GM12878 (cell line): ENCODE results near the gene DNAJC7. TPM values are rescaled to one million over a fixed set of nuclear protein-coding genes. Genes with fewer than 3 reads are reported as not detected.

Experiments
- ASH2L ChIP-seq: fragments of 300-600, 200-600 bp; sonication (generic); IDR thresholded peaks from 2 replicates; pipeline ENCODE4 v1.6.1; 2017; ENCODE audit warnings: low read depth, mild to moderate bottlenecking, borderline replicate concordance
- ATF7 ChIP-seq: fragments of 450-650 bp; IDR thresholded peaks from 2 replicates; pipeline ENCODE4 v1.6.1; 2016; ENCODE audit warnings: low read depth, mild to moderate bottlenecking
- CEBPZ ChIP-seq: fragments of 150-350 bp; IDR thresholded peaks from 2 replicates; pipeline ENCODE4 v1.6.1; 2016; ENCODE audit warnings: low read depth, low read length
- CHD2 ChIP-seq: IDR thresholded peaks from 2 replicates; pipeline ENCODE4 v1.6.1; 2011; ENCODE audit warnings: low read depth, low read length, improper control_type of control experiment, borderline replicate concordance
- CREB1 ChIP-seq: IDR thresholded peaks from 2 replicates; pipeline ENCODE4 v1.6.1; 2012; ENCODE audit warnings: low read depth, mild to moderate bottlenecking, inconsistent platforms
- FOS ChIP-seq: IDR thresholded peaks from 3 replicates; pipeline ENCODE4 v1.6.1; 2011; ENCODE audit warnings: borderline replicate concordance; ENCODE audit not compliant: insufficient read length; ENCODE audit errors: extremely low read depth
- FOXM1 ChIP-seq: IDR thresholded peaks from 2 replicates; pipeline ENCODE4 v1.6.1; 2012; ENCODE audit warnings: low read depth, mild to moderate bottlenecking, inconsistent platforms, low read length, moderate library complexity
- GABPA ChIP-seq: IDR thresholded peaks from 2 replicates; pipeline ENCODE4 v1.6.1; 2014; ENCODE audit warnings: antibody characterized with exemption, low read depth, mild to moderate bottlenecking, inconsistent platforms
- GATAD2B ChIP-seq: fragments of 450-650 bp; conservative IDR thresholded peaks from 2 replicates; pipeline ENCODE4 v1.6.1; 2017; ENCODE audit warnings: low read depth, mild to moderate bottlenecking, moderate library complexity
- IRF4 ChIP-seq: IDR thresholded peaks from 2 replicates; pipeline ENCODE4 v1.6.1; 2011; ENCODE audit warnings: low read depth, low read length
- MYB ChIP-seq: fragments of 150-350 bp; IDR thresholded peaks from 2 replicates; pipeline ENCODE4 v1.6.1; 2014; ENCODE audit warnings: mild to moderate bottlenecking, low read depth, low read length, borderline replicate concordance
- PAX8 ChIP-seq: fragments of 450-650 bp; IDR thresholded peaks from 2 replicates; pipeline ENCODE4 v1.6.1; 2017; ENCODE audit warnings: mild to moderate bottlenecking, moderate library complexity
- PML ChIP-seq: IDR thresholded peaks from 2 replicates; pipeline ENCODE4 v1.6.1; 2012; ENCODE audit warnings: low read length, inconsistent platforms
- RBBP5 ChIP-seq: fragments of 200-600 bp; sonication (generic); conservative IDR thresholded peaks from 2 replicates; pipeline ENCODE4 v1.6.1; 2016
- RELB ChIP-seq: fragments of 450-650 bp; IDR thresholded peaks from 2 replicates; pipeline ENCODE4 v1.6.1; 2017; ENCODE audit warnings: low read depth, mild to moderate bottlenecking, moderate library complexity
- RFX5 ChIP-seq: IDR thresholded peaks from 2 replicates; pipeline ENCODE4 v1.6.1; 2011; ENCODE audit warnings: low read depth, low read length, improper control_type of control experiment
- SIX5 ChIP-seq: IDR thresholded peaks from 2 replicates; pipeline ENCODE4 v1.6.1; 2011; ENCODE audit warnings: mild to moderate bottlenecking, low read depth, low read length, moderate library complexity; ENCODE audit not compliant: severe bottlenecking
- SREBF1 ChIP-seq: IDR thresholded peaks from 2 replicates; pipeline ENCODE4 v1.6.1; 2012; ENCODE audit warnings: mild to moderate bottlenecking, low read length
- TAF1 ChIP-seq: IDR thresholded peaks from 2 replicates; pipeline ENCODE4 v1.6.1; 2011; ENCODE audit warnings: mild to moderate bottlenecking, low read depth, low read length, borderline replicate concordance
- WRNIP1 ChIP-seq: IDR thresholded peaks from 2 replicates; pipeline ENCODE4 v1.6.1; 2011; ENCODE audit warnings: low read depth, low read length, improper control_type of control experiment, borderline replicate concordance
- ZNF217 ChIP-seq: fragments of 450-650 bp; IDR thresholded peaks from 2 replicates; pipeline ENCODE4 v1.6.1; 2017; ENCODE audit warnings: antibody characterized with exemption, mild to moderate bottlenecking
- ZNF687 ChIP-seq: fragments of 450-650 bp; IDR thresholded peaks from 2 replicates; pipeline ENCODE4 v1.6.1; 2017; ENCODE audit warnings: mild to moderate bottlenecking, moderate library complexity
- polyA plus RNA-seq, 11 experiments: library from polyadenylated mRNA; depleted of rRNA in 4 of 11; unstranded in 6 of 11; stranded (reverse) in 5 of 11; fragments of >200 nt; fragmentation: Nextera tagmentation in 4 of 11; fragmentation: Illumina TruSeq in 1 of 11; extraction: Ambion mirVana in 4 of 11; extraction: Trizol in 1 of 11; gene quantifications; 1 replicate in 1 of 11; 2 replicates in 10 of 11; pipeline versions ENCODE4 v1.2.1 to v1.2.3, GENCODE V29; 2011 to 2016; ENCODE audit warnings: inconsistent platforms in 2 of 11, missing spikeins in 2 of 11, low read depth in 1 of 11
- total RNA-seq, 4 experiments: library from RNA; depleted of rRNA in 3 of 4; stranded (reverse); fragments of >200 nt in 3 of 4; fragmentation: Illumina TruSeq in 1 of 4; extraction: Trizol in 1 of 4; gene quantifications; 2 replicates each; pipeline versions ENCODE4 v1.2.1 to v1.2.3, GENCODE V29; 2013 to 2021

Gene DNAJC7
- total and polyA plus RNA-seq, 10 of the 15 experiments (the other 5 are each of a cell fraction or from before 2014, with no cell fraction given) = 60.1 to 173 (median 94.9) TPM

DNA sequence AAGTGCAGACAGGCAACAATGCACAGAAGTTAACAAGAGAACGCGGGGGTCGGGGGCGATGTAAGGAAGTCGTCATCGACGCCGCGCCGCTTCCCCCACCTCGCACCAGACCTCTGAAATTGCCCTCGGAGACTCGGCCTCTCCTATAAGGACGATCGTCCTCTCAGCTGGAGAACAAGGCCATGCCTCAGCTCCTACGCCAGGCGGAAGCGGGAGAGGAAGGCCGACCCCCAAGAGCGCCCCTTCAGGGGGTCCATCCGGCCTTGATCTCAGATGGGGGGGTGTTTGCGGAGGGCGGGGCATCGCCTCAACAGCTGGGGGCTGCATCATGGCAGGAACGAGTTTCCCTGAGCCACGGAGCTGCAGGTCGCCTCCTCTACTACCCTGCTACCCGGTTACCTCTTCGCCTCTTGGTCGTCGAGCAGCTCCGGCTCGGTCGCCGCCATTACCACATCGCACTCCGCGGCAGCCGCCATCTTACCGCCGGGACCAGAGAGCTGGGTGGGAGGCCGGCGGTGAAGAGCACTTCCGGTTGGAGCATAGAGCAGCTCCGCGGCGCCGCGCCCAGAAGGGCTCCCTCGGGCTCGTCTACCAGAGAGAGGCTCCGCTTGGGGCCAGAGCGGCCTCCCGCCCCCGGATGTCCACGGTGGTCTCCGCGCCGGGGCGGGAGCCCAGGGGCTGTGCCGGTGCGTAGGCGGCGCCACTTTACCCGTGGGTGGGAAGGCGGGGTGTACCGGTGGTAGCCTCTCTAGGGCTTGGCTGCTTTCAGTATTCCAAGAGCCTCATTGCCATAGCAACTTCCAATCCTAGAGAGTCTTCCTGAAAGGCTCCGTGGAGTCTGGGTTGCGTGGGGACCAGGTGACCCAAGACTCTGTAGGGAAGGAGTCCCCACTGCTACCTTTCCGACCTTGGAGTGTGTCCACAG, at the start of gene DNAJC7 (continued):
- TF ChIP-seq MYB (no peak), ASH2L (peak; percentile 87), PML (peak; percentile 86), TAF1 (peak; percentile 99), CREB1 (peak; percentile 57), WRNIP1 (0 out of 2 replicates have a peak, but pooled peaks have one; percentile 6), GABPA (peak; percentile 87), PAX8 (no peak), CHD2 (no peak), GATAD2B (peak; percentile 54), FOS (no peak), ZNF687 (no peak; the same call in 1 of the 2 replicates), ATF7 (peak; percentile 30; the same call in 1 of the 2 replicates), IRF4 (0 out of 2 replicates have a peak, but pooled peaks have one; percentile 6), FOXM1 (no peak), RELB (peak; percentile 81), SIX5 (no peak), ZNF217 (peak; percentile 21; the same call in 1 of the 2 replicates), SREBF1 (no peak), RFX5 (no peak), CEBPZ (no peak), RBBP5 (no peak; the same call in 1 of the 2 replicates)
